Panc1 (cell line): ENCODE results near the gene ALOXE3. TPM values are rescaled to one million over a fixed set of nuclear protein-coding genes. Genes with fewer than 3 reads are reported as not detected.

Experiments used
- ATAC-seq: fragments of 200-7000 bp; cut with Tn5 transposase; 2 replicates; pipeline ENCODE4 v1.9.1; 2020; ENCODE audit warnings: mild to moderate bottlenecking, moderate library complexity
- BruUV-seq: library from RNA; stranded (reverse); fragments of 400-500 nt; replicated peaks from 2 replicates; lab custom pipeline; 2021; lab: Mats Ljungman, UMichigan
- CTCF ChIA-PET: fragments of 300-600 bp; sonication (Branson Sonifier 250); formaldehyde crosslinking; loops from one replicate; lab custom pipeline; 2022; ENCODE audit warnings: antibody characterized with exemption; lab: Charles Lee
- POLR2A ChIA-PET: fragments of 300-600 bp; sonication (Branson Sonifier 250); formaldehyde crosslinking; loops from one replicate; lab custom pipeline; 2022; ENCODE audit warnings: antibody characterized with exemption; lab: Charles Lee
- DNase-seq: peaks from one replicate; pipeline ENCODE4 v3.0.0-alpha.2; 2010; ENCODE audit warnings: low read depth, low spot score
- H3K27ac ChIP-seq: 2 replicates; pipeline ENCODE4 v1.5.1; 2011; ENCODE audit warnings: mild to moderate bottlenecking, low read length, inconsistent platforms
- H3K27me3 ChIP-seq: fragments of 200-500 bp; sonication (Bioruptor generic); 2 replicates; pipeline ENCODE4 v1.6.0; 2014; ENCODE audit warnings: low read length, inconsistent platforms; ENCODE audit not compliant: control insufficient read depth, insufficient read depth
- H3K36me3 ChIP-seq: fragments of 200-500 bp; sonication (Bioruptor generic); 2 replicates; pipeline ENCODE4 v1.5.1; 2014; ENCODE audit warnings: inconsistent platforms, mild to moderate bottlenecking, low read length, moderate library complexity; ENCODE audit not compliant: control insufficient read depth, insufficient read depth
- H3K4me1 ChIP-seq: 2 replicates; pipeline ENCODE4 v1.5.1; 2011; ENCODE audit warnings: inconsistent platforms, mild to moderate bottlenecking, low read length, moderate library complexity; ENCODE audit not compliant: control insufficient read depth, insufficient read depth
- H3K4me3 ChIP-seq, 2 experiments: 2 replicates each; pipeline ENCODE4 v1.5.1; 2011 to 2012; ENCODE audit warnings: low read depth in 2 of 2, low read length in 2 of 2, mild to moderate bottlenecking in 2 of 2, inconsistent platforms in 1 of 2, moderate library complexity in 1 of 2
- H3K9me3 ChIP-seq: fragments of 200-500 bp; sonication (Bioruptor generic); 2 replicates; pipeline ENCODE4 v1.5.1; 2014; ENCODE audit warnings: low read depth, mild to moderate bottlenecking, inconsistent platforms, low read length, moderate library complexity; ENCODE audit not compliant: control insufficient read depth, insufficient read depth
- CTCF ChIP-seq: fragments of 450-650 bp; IDR thresholded peaks from 2 replicates; pipeline ENCODE4 v1.5.1; 2017; ENCODE audit warnings: mild to moderate bottlenecking
- POLR2AphosphoS5 ChIP-seq: IDR thresholded peaks from 2 replicates; pipeline ENCODE4 v1.6.1; 2012; ENCODE audit warnings: mild to moderate bottlenecking, low read depth, low read length, moderate library complexity
- SIN3A ChIP-seq: IDR thresholded peaks from 2 replicates; pipeline ENCODE4 v1.6.1; 2012; ENCODE audit warnings: low read depth, mild to moderate bottlenecking, low read length, moderate library complexity, borderline replicate concordance; ENCODE audit not compliant: insufficient read depth
- TCF7L2 ChIP-seq: IDR thresholded peaks from 2 replicates; pipeline ENCODE4 v1.6.1; 2011; ENCODE audit warnings: mild to moderate bottlenecking, low read depth, low read length, inconsistent platforms
- in situ Hi-C: cut with HindIII; loops from 2 replicates; pipeline ENCODE4 v1.10.0; 2016; ENCODE audit warnings: low sequenced_read_pairs, low pct_unique_long_range_greater_than_20kb
- intact Hi-C: fragments of 100-400 bp; cut with micrococcal nuclease; formaldehyde crosslinking; loops from one replicate; pipeline ENCODE4 v1.10.0; 2022; ENCODE audit not compliant: unreplicated experiment
- total RNA-seq: library from RNA; stranded (reverse); gene quantifications from one replicate; pipeline ENCODE4 v1.2.1, GENCODE V29; 2021; ENCODE audit not compliant: unreplicated experiment
- TF ChIP-seq, protein P1 (sequence below), 2 experiments: IDR thresholded peaks; 2 replicates each; pipeline ENCODE4 v1.6.1; 2011 to 2012; ENCODE audit warnings: low read depth in 2 of 2, control low read depth in 1 of 2, low read length in 1 of 2, mild to moderate bottlenecking in 1 of 2, moderate library complexity in 1 of 2; ENCODE audit not compliant: insufficient read depth in 1 of 2

The ALOXE3 gene
- total RNA-seq, 1 experiment from 2014 or later, result 0.46 TPM

GRCh38 chr17:8101721-8102120 is 16.6 kb downstream of the ALOXE3 start:
- Histone ChIP-seq H3K36me3 (no peaks in the 10 kb centered on the region), H3K27ac (no peak overlapping the region), H3K27me3 (no peaks in the 10 kb centered on the region), H3K4me3 (no peak overlapping the region), H3K9me3 (no peaks in the 10 kb centered on the region), H3K4me1 (no peaks in the 10 kb centered on the region)
- CTCF ChIA-PET, result no interaction called here
- DNase-seq (no peak), ATAC-seq (no peak)
- POLR2A ChIA-PET, result no interaction called here
- TF ChIP-seq TCF7L2 (no peak), SIN3A (no peak), POLR2AphosphoS5 (no peak), CTCF (no peak)
- TF ChIP-seq, protein P1, sequence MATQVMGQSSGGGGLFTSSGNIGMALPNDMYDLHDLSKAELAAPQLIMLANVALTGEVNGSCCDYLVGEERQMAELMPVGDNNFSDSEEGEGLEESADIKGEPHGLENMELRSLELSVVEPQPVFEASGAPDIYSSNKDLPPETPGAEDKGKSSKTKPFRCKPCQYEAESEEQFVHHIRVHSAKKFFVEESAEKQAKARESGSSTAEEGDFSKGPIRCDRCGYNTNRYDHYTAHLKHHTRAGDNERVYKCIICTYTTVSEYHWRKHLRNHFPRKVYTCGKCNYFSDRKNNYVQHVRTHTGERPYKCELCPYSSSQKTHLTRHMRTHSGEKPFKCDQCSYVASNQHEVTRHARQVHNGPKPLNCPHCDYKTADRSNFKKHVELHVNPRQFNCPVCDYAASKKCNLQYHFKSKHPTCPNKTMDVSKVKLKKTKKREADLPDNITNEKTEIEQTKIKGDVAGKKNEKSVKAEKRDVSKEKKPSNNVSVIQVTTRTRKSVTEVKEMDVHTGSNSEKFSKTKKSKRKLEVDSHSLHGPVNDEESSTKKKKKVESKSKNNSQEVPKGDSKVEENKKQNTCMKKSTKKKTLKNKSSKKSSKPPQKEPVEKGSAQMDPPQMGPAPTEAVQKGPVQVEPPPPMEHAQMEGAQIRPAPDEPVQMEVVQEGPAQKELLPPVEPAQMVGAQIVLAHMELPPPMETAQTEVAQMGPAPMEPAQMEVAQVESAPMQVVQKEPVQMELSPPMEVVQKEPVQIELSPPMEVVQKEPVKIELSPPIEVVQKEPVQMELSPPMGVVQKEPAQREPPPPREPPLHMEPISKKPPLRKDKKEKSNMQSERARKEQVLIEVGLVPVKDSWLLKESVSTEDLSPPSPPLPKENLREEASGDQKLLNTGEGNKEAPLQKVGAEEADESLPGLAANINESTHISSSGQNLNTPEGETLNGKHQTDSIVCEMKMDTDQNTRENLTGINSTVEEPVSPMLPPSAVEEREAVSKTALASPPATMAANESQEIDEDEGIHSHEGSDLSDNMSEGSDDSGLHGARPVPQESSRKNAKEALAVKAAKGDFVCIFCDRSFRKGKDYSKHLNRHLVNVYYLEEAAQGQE (IDR thresholded peaks at IDR 0.05; ENCODE audit: insufficient read depth in 1 of 2, low read depth in 2 of 2, low read length in 1 of 2), result no peak
- in situ Hi-C loops, result no loop called here
- intact Hi-C loops, result no loop called here
- BruUV-seq, result no TSS peak

GRCh38 chr17:8100763-8101162 is 17.6 kb downstream of the ALOXE3 start:
- H3K27ac ChIP-seq, result no peak overlapping the region
- no peaks in the 10 kb centered on the region for H3K27me3 ChIP-seq
- TF ChIP-seq POLR2AphosphoS5 (no peak), TCF7L2 (no peak), SIN3A (no peak), CTCF (no peak)
- TF ChIP-seq, protein P1 (IDR thresholded peaks at IDR 0.05; ENCODE audit: insufficient read depth in 1 of 2, low read depth in 2 of 2, low read length in 1 of 2), result no peak
- ChIA-PET POLR2A (interaction anchor here (0.6 kb wide), 1 partner anchor 81 kb away, joined by 32 read pairs; no protein-coding TSS in a partner anchor), CTCF (interaction anchor here (0.7 kb wide), 1 partner anchor 18 kb away, joined by 4 read pairs; no protein-coding TSS in a partner anchor)
- in situ Hi-C loops (no loop called here), intact Hi-C loops (no loop called here)
- H3K9me3 ChIP-seq, result no peaks in the 10 kb centered on the region
- H3K36me3 ChIP-seq, result no peaks in the 10 kb centered on the region
- no TSS peak for BruUV-seq
- H3K4me3 ChIP-seq, result no peak overlapping the region
- DNase-seq, result no peak
- ATAC-seq, result no peak
- no peaks in the 10 kb centered on the region for H3K4me1 ChIP-seq
